Left ventricle myocardium superior (tissue), 1 donor: Measurements from ENCODE around the gene SLC38A3. TPM values are rescaled to one million over a fixed set of nuclear protein-coding genes. Genes with fewer than 3 reads are reported as not detected.

Experiments
- ATAC-seq: fragments of 200-7000 bp; cut with Tn5 transposase; one replicate; pipeline ENCODE4 v1.9.1; 2020; ENCODE audit warnings: mild to moderate bottlenecking, moderate library complexity
- DNase-seq: peaks from one replicate; pipeline ENCODE4 v3.0.0-alpha.2; 2020
- intact Hi-C: fragments of 100-400 bp; cut with micrococcal nuclease; formaldehyde crosslinking; loops from one replicate; pipeline ENCODE4 v1.11.0; 2022
- total RNA-seq: library from RNA; stranded (reverse); fragmentation: NEBNext Ultra II Directional; extraction: Animal tissue kit (Norgen Biotek cat#: 25700); gene quantifications from one replicate; pipeline ENCODE4 v1.2.1, GENCODE V29; 2021
- donor health status: DM: no; HTN: yes; CAD: no; lungs with severe emphysema.

Gene SLC38A3
- total RNA-seq, 1 donor from 2014 or later, result 10.4 TPM

- intact Hi-C loops, result loop anchor here (5.0 kb wide), 1 partner anchor 64 kb away; no protein-coding TSS in a partner anchor
- ATAC-seq (no peak), DNase-seq (no peak)
Observed at GRCh38 chr3:50186096-50186495, 19.0 kb upstream of the SLC38A3 start.

DNA sequence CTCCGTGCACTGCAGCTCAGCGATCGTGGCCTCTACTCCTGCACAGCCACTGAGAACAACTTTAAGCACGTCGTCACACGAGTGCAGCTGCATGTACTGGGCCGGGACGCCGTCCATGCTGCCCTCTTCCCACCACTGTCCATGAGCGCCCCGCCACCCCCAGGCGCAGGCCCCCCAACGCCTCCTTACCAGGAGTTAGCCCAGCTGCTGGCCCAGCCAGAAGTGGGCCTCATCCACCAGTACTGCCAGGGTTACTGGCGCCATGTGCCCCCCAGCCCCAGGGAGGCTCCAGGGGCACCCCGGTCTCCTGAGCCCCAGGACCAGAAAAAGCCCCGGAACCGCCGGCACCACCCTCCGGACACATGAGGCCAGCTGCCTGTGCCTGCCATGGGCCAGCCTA is 17.3 kb upstream of the SLC38A3 start:
- intact Hi-C loops, result loop anchor here (5.0 kb wide), 1 partner anchor 65 kb away; no protein-coding TSS in a partner anchor
- ATAC-seq (no peak), DNase-seq (no peak)

- DNase-seq (peak; percentile 78), ATAC-seq (peak; percentile 81)
- intact Hi-C loops, result loop anchor here (5.0 kb wide), 1 partner anchor 67 kb away; no protein-coding TSS in a partner anchor
Observed at GRCh38 chr3:50189274-50189673, 15.8 kb upstream of the SLC38A3 start.

- DNase-seq (no peak), ATAC-seq (no peak)
- intact Hi-C loops, result loop anchor here (5.0 kb wide), 2 partner anchors 37 to 68 kb away; no protein-coding TSS in a partner anchor
Observed at GRCh38 chr3:50189989-50190388, 15.1 kb upstream of the SLC38A3 start.

GRCh38 chr3:50190936-50191660 is 14.0 kb upstream of the SLC38A3 start, which contains the start of gene GNAT1:
Gene GNAT1, plus strand, starts transcription at chr3:50191610. Its CDS starts 116 bp downstream, at chr3:50191726.
- DNase-seq, result no peak
- intact Hi-C loops, result loop anchor here (5.0 kb wide), 1 partner anchor 36 kb away; no protein-coding TSS in a partner anchor
- no peak for ATAC-seq

DNA sequence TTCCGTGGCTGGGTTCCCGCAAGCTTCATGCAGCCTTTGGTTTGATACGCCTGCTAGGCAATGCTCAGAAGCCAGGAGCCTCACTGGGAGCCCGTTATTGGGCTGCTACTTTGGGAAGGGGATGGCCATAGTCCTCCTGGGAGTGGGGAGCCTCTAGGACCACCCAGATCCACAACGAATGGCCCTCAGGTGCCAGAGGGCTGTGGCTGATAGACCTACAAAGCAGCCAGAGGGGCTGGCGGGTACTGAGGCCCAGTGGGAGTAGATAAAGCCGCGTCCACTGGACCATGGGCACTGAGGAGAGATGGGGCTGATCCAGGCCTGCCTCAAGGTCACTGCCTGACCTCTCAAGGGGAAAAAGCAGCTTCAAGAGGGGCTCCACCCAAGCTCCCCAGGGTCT is 12.9 kb upstream of the SLC38A3 start:
- ATAC-seq (no peak), DNase-seq (no peak)
- intact Hi-C loops, result loop anchor here (5.0 kb wide), 1 partner anchor 35 kb away; no protein-coding TSS in a partner anchor

- ATAC-seq (peak; percentile 41), DNase-seq (peak; percentile 78)
- intact Hi-C loops, result loop anchor here (5.0 kb wide), 1 partner anchor 35 kb away; no protein-coding TSS in a partner anchor
Observed at GRCh38 chr3:50192689-50193141, 12.4 kb upstream of the SLC38A3 start.

- intact Hi-C loops, result loop anchor here (5.0 kb wide), 1 partner anchor 34 kb away; no protein-coding TSS in a partner anchor
- ATAC-seq (no peak), DNase-seq (no peak)
Observed at GRCh38 chr3:50193286-50193685, 11.8 kb upstream of the SLC38A3 start.

DNA sequence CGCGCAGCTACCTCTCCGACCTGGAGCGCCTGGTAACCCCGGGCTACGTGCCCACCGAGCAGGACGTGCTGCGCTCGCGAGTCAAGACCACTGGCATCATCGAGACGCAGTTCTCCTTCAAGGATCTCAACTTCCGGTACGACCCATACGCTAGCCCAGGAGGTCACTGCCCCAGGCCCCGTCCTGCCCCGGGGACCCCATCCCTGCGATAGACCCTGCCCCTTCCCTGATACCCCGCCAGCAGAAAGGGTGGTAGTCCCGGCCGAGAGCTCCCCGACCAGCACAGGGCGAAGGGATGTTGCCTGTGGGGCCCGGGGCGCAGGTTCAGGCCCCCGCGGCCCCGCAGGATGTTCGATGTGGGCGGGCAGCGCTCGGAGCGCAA is 11.3 kb upstream of the SLC38A3 start:
- ATAC-seq (no peak), DNase-seq (no peak)
- intact Hi-C loops, result loop anchor here (5.0 kb wide), 1 partner anchor 34 kb away; no protein-coding TSS in a partner anchor

GRCh38 chr3:50194128-50194902 is 10.8 kb upstream of the SLC38A3 start:
- intact Hi-C loops, result loop anchor here (5.0 kb wide), 1 partner anchor 33 kb away; no protein-coding TSS in a partner anchor
- peak; percentile 82 for ATAC-seq
- DNase-seq, result peak; percentile 81

GRCh38 chr3:50194903-50195500 is 10.1 kb upstream of the SLC38A3 start:
- intact Hi-C loops, result loop anchor here (5.0 kb wide), 1 partner anchor 32 kb away; no protein-coding TSS in a partner anchor
- no peak for DNase-seq

DNA sequence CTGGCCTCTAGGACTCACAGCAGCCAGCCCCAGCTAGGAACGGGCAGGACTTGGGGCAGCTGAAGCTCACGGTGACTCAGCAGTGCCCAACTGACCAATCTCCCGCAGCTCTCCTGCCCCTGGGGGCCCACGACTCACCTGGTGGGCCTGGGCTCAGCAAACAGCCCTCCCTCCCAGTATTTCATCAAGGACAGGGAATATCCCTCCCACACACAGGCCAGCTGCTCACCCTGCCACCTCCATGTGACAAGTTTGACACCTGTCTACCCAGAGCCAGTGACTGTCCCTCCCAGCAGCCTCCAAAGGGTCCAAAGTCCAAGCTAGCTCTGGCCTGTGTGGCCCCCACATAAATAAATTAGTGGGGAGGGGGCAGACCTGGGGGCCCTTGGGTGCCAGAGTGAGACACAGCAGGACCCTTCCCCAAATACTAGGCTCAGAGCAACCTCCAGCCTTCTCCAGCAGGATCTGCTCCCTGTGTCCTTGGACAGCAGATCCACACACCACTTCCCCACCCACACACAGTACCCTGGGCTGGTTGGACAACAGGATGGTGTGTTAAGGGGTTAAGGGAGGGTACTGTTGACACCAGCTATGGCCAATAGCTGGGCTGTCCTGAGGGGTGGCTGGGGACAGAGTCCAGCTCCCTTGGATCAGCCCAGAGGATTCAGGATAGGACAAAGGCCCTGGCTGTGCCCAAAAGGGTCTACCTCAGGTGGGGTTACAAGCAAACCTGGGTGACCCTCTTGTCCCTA is 9.4 kb upstream of the SLC38A3 start:
- DNase-seq, result no peak
- no peak for ATAC-seq
- intact Hi-C loops, result loop anchor here (2.0 kb wide), 1 partner anchor 75 kb away; no protein-coding TSS in a partner anchor

More at GRCh38 chr3:50194903-50195500, 10.1 kb upstream of the SLC38A3 start:
- ATAC-seq, result peak; percentile 40

GRCh38 chr3:50196253-50196801 is 8.7 kb upstream of the SLC38A3 start:
- no peak for ATAC-seq
- intact Hi-C loops, result loop anchor here (2.0 kb wide), 1 partner anchor 74 kb away; no protein-coding TSS in a partner anchor
- no peak for DNase-seq

DNA sequence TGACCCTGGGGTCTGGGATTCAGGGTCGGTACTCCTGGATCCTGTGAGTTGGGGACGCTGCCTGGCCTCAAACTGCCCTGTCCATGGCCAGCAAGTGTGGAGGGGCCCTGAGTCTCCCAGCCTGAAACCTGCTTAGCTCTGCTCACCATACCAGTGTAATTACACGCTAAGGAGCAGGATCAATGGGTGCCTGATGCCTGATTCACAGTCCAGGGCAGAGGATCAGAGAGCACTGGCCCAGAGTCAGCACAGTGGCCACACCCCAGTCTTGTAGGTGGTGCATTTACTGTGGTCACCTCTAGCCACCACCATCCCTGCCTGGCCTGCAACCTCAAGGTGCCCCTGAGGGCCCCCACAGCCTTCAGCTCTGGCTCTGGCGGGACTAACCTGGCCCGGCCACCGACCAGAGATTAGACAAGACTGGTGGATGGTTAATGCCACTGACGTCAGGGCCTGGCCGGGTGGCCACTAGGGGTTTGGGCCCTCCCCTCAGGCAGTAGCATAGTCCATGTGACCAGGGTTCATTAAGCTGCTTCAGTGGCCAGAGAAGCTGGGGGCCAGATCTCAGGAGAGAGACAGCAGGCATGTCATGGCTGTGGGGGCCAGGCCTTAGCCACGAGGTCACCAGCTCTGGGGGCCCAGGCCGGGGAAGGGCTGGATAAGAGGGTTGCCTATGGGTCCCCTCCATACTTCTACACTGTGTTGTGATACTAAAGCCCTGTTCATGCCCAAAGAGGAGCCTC is 3.3 kb upstream of the SLC38A3 start:
- DNase-seq (no peak), ATAC-seq (no peak)
- intact Hi-C loops, result no loop called here

- intact Hi-C loops, result no loop called here
- DNase-seq (no peak), ATAC-seq (no peak)
Observed at GRCh38 chr3:50202353-50203112, 2.5 kb upstream of the SLC38A3 start.

DNA sequence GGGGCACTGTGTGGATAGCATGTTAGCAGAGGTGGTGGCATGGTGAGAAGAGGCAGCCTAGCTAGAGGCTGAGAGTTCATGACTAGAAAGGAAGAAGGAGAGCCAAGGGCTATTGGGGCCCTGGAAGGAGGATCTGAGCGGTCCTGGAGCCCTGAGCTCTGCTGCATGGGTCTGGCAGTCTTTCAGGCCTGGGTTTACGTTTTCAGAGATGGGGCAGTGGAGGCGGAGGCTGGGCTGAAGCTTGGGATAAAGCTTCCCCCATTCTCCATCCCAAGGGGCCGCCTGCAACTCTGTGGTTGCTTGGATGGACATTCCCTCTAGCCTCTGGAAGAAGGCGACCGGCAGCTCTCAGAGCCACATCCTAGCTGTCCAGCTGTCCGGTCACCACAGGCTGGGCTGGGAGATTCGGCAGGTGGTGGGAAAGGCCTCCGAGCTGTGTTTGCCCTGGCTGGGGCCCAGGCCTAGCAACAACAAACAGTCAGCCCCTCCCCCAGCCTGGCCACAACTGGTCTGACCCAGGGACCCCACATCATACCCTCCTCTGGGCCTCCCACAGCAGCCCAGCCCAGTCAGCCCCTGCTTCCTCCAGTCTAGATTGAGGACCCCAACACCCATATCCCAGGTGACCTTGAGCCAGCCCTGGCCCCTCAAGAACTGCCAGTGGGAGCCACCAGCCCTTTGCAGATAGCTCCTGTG is 1.8 kb upstream of the SLC38A3 start:
- DNase-seq (no peak), ATAC-seq (no peak)
- intact Hi-C loops, result no loop called here
